ENCODE results near the gene IL16.
"Not testable (repeated sequence)": the region's sequence is repeated elsewhere in the genome, so short reads cannot be mapped to it uniquely, and the experiment has no call there.

The IL16 gene

GRCh38 chr15:81327516-81327915 lies 130.8 kb downstream of the IL16 start:
- no peaks in the 10 kb centered on the region for H3K36me3 Mint-ChIP-seq (ENCODE audit: insufficient read depth)
- no peaks in the 10 kb centered on the region for H3K9me3 Mint-ChIP-seq
- no peak overlapping the region for H3K27ac Mint-ChIP-seq (ENCODE audit: low read depth)
- no peak overlapping the region for H3K4me3 Mint-ChIP-seq
- H3K4me1 Mint-ChIP-seq, result peaks cover 26% of the 10 kb centered on the region
- DNase-seq (ENCODE audit: low spot score in 2 of 2) (no peak), ATAC-seq (replicated peaks; ENCODE audit: extremely low read depth, poor library complexity, severe bottlenecking) (no peak)
- H3K27me3 Mint-ChIP-seq, result no peaks in the 10 kb centered on the region

GRCh38 chr15:81329446-81329845 lies 132.8 kb downstream of the IL16 start:
- no peaks in the 10 kb centered on the region for H3K27me3 Mint-ChIP-seq
- H3K9me3 Mint-ChIP-seq, result no peaks in the 10 kb centered on the region
- DNase-seq (ENCODE audit: low spot score in 2 of 2), result no peak
- ATAC-seq (replicated peaks; ENCODE audit: extremely low read depth, poor library complexity, severe bottlenecking), result no peak
- no peak overlapping the region for H3K4me3 Mint-ChIP-seq
- H3K4me1 Mint-ChIP-seq, result peaks cover 8% of the 10 kb centered on the region
- H3K27ac Mint-ChIP-seq (ENCODE audit: low read depth), result no peak overlapping the region
- no peaks in the 10 kb centered on the region for H3K36me3 Mint-ChIP-seq (ENCODE audit: insufficient read depth)

GRCh38 chr15:81330366-81331090 lies 133.8 kb downstream of the IL16 start:
- no peak overlapping the region for H3K4me3 Mint-ChIP-seq
- H3K4me1 Mint-ChIP-seq, result no peaks in the 10 kb centered on the region
- H3K9me3 Mint-ChIP-seq, result no peaks in the 10 kb centered on the region
- H3K27ac Mint-ChIP-seq (ENCODE audit: low read depth), result no peak overlapping the region
- ATAC-seq (replicated peaks; ENCODE audit: extremely low read depth, poor library complexity, severe bottlenecking) (no peak), DNase-seq (ENCODE audit: low spot score in 2 of 2) (no peak)
- H3K36me3 Mint-ChIP-seq (ENCODE audit: insufficient read depth), result no peaks in the 10 kb centered on the region
- H3K27me3 Mint-ChIP-seq, result no peaks in the 10 kb centered on the region

GRCh38 chr15:81331141-81331540 lies 134.5 kb downstream of the IL16 start:
- H3K4me3 Mint-ChIP-seq; H3K4me1 Mint-ChIP-seq; H3K36me3 Mint-ChIP-seq (ENCODE audit: insufficient read depth); H3K9me3 Mint-ChIP-seq; DNase-seq (ENCODE audit: low spot score in 2 of 2); H3K27me3 Mint-ChIP-seq; ATAC-seq (replicated peaks; ENCODE audit: extremely low read depth, poor library complexity, severe bottlenecking); H3K27ac Mint-ChIP-seq (ENCODE audit: low read depth): not testable (repeated sequence)

- DNase-seq (ENCODE audit: low spot score in 2 of 2) (no peak), ATAC-seq (replicated peaks; ENCODE audit: extremely low read depth, poor library complexity, severe bottlenecking) (no peak)
- Mint-ChIP-seq H3K9me3 (no peaks in the 10 kb centered on the region), H3K4me3 (no peak overlapping the region), H3K4me1 (no peaks in the 10 kb centered on the region), H3K27me3 (no peaks in the 10 kb centered on the region), H3K36me3 (ENCODE audit: insufficient read depth) (no peaks in the 10 kb centered on the region), H3K27ac (ENCODE audit: low read depth) (no peak overlapping the region)
These were observed 134.9 kb downstream of the IL16 start for GRCh38 chr15:81331600-81331999.

- no peaks in the 10 kb centered on the region for H3K9me3 Mint-ChIP-seq
- no peaks in the 10 kb centered on the region for H3K4me1 Mint-ChIP-seq
- H3K27me3 Mint-ChIP-seq, result no peaks in the 10 kb centered on the region
- H3K27ac Mint-ChIP-seq (ENCODE audit: low read depth), result no peak overlapping the region
- no peaks in the 10 kb centered on the region for H3K36me3 Mint-ChIP-seq (ENCODE audit: insufficient read depth)
- no peak overlapping the region for H3K4me3 Mint-ChIP-seq
- no peak for ATAC-seq (replicated peaks; ENCODE audit: extremely low read depth, poor library complexity, severe bottlenecking)
- DNase-seq (ENCODE audit: low spot score in 2 of 2), result no peak
These were observed 135.6 kb downstream of the IL16 start for GRCh38 chr15:81332326-81332725.

- H3K27ac Mint-ChIP-seq (ENCODE audit: low read depth), result no peak overlapping the region
- H3K27me3 Mint-ChIP-seq, result no peaks in the 10 kb centered on the region
- DNase-seq (ENCODE audit: low spot score in 2 of 2) (no peak), ATAC-seq (replicated peaks; ENCODE audit: extremely low read depth, poor library complexity, severe bottlenecking) (no peak)
- no peaks in the 10 kb centered on the region for H3K4me1 Mint-ChIP-seq
- no peaks in the 10 kb centered on the region for H3K9me3 Mint-ChIP-seq
- H3K4me3 Mint-ChIP-seq, result no peak overlapping the region
- no peaks in the 10 kb centered on the region for H3K36me3 Mint-ChIP-seq (ENCODE audit: insufficient read depth)
These were observed 136.7 kb downstream of the IL16 start for GRCh38 chr15:81333363-81333762.

- Mint-ChIP-seq H3K36me3 (ENCODE audit: insufficient read depth) (no peaks in the 10 kb centered on the region), H3K4me3 (no peak overlapping the region), H3K27ac (ENCODE audit: low read depth) (no peak overlapping the region), H3K27me3 (no peaks in the 10 kb centered on the region), H3K9me3 (no peaks in the 10 kb centered on the region), H3K4me1 (no peaks in the 10 kb centered on the region)
- ATAC-seq (replicated peaks; ENCODE audit: extremely low read depth, poor library complexity, severe bottlenecking) (no peak), DNase-seq (ENCODE audit: low spot score in 2 of 2) (no peak)
These were observed 138.2 kb downstream of the IL16 start for GRCh38 chr15:81334768-81335435.

GRCh38 chr15:81335631-81336030 lies 139.0 kb downstream of the IL16 start:
- ATAC-seq (replicated peaks; ENCODE audit: extremely low read depth, poor library complexity, severe bottlenecking) (no peak), DNase-seq (ENCODE audit: low spot score in 2 of 2) (no peak)
- no peak overlapping the region for H3K27ac Mint-ChIP-seq (ENCODE audit: low read depth)
- no peak overlapping the region for H3K4me3 Mint-ChIP-seq
- no peaks in the 10 kb centered on the region for H3K4me1 Mint-ChIP-seq
- no peaks in the 10 kb centered on the region for H3K27me3 Mint-ChIP-seq
- no peaks in the 10 kb centered on the region for H3K9me3 Mint-ChIP-seq
- H3K36me3 Mint-ChIP-seq (ENCODE audit: insufficient read depth), result no peaks in the 10 kb centered on the region

- Mint-ChIP-seq H3K9me3 (no peaks in the 10 kb centered on the region), H3K4me1 (no peaks in the 10 kb centered on the region), H3K27ac (ENCODE audit: low read depth) (no peak overlapping the region), H3K27me3 (no peaks in the 10 kb centered on the region), H3K36me3 (ENCODE audit: insufficient read depth) (no peaks in the 10 kb centered on the region), H3K4me3 (no peak overlapping the region)
- no peak for ATAC-seq (replicated peaks; ENCODE audit: extremely low read depth, poor library complexity, severe bottlenecking)
- DNase-seq (ENCODE audit: low spot score in 2 of 2), result no peak
These were observed 139.9 kb downstream of the IL16 start for GRCh38 chr15:81336568-81336967.

- no peaks in the 10 kb centered on the region for H3K4me1 Mint-ChIP-seq
- no peak overlapping the region for H3K27ac Mint-ChIP-seq (ENCODE audit: low read depth)
- H3K9me3 Mint-ChIP-seq, result no peaks in the 10 kb centered on the region
- H3K36me3 Mint-ChIP-seq (ENCODE audit: insufficient read depth), result no peaks in the 10 kb centered on the region
- ATAC-seq (replicated peaks; ENCODE audit: extremely low read depth, poor library complexity, severe bottlenecking), result no peak
- H3K4me3 Mint-ChIP-seq, result no peak overlapping the region
- H3K27me3 Mint-ChIP-seq, result no peaks in the 10 kb centered on the region
- no peak for DNase-seq (ENCODE audit: low spot score in 2 of 2)
These were observed 140.6 kb downstream of the IL16 start for GRCh38 chr15:81337241-81337640.

- Mint-ChIP-seq H3K27ac (ENCODE audit: low read depth) (no peak overlapping the region), H3K9me3 (no peaks in the 10 kb centered on the region), H3K4me1 (no peaks in the 10 kb centered on the region), H3K27me3 (no peaks in the 10 kb centered on the region), H3K36me3 (ENCODE audit: insufficient read depth) (no peaks in the 10 kb centered on the region), H3K4me3 (no peak overlapping the region)
- ATAC-seq (replicated peaks; ENCODE audit: extremely low read depth, poor library complexity, severe bottlenecking), result no peak
- no peak for DNase-seq (ENCODE audit: low spot score in 2 of 2)
These were observed 141.1 kb downstream of the IL16 start for GRCh38 chr15:81337713-81338157.
